ENCODE measurements around the gene TSHZ3. TPM values are rescaled to one million over a fixed set of nuclear protein-coding genes. Genes with fewer than 3 reads are reported as not detected.

The TSHZ3 gene
- total RNA-seq, 2 experiments from 2014 or later: 1.7 to 1.8 TPM

- DNase-seq: no peak
- Mint-ChIP-seq H3K27ac (no peak overlapping the region), H3K27me3 (peaks cover 4% of the 10 kb centered on the region), H3K36me3 (ENCODE audit: low read depth) (no peaks in the 10 kb centered on the region), H3K9me3 (peaks cover 3% of the 10 kb centered on the region), H3K4me3 (no peak overlapping the region), H3K4me1 (peaks cover 6% of the 10 kb centered on the region)
- ChIA-PET CTCF (interaction anchor here (0.6 kb wide), 1 partner anchor 576 kb away, joined by 6 read pairs; no protein-coding TSS in a partner anchor), POLR2A (no interaction called here)
Measured at GRCh38 chr19:31226151-31226935, 122.9 kb downstream of the TSHZ3 start.
